Sigmoid colon (tissue), 7 donors: ENCODE data around the gene TMEM185A. TPM values are rescaled to one million over a fixed set of nuclear protein-coding genes. Genes with fewer than 3 reads are reported as not detected.
"Not testable (repeated sequence)": the region's sequence is repeated elsewhere in the genome, so short reads cannot be mapped to it uniquely, and the experiment has no call there.

Experiments used
- DNase-seq: peaks from one replicate; pipeline ENCODE4 v3.0.0-alpha.2; 2019
- H3K27ac ChIP-seq, 4 donors: fragments of 200-600 bp; sonication (generic); one replicate each; pipeline ENCODE4 v1.5.1; 2016 to 2019; ENCODE audit warnings: mild to moderate bottlenecking in 1 of 4
- H3K27me3 ChIP-seq, 3 donors: fragments of 200-600 bp; sonication (generic); one replicate each; pipeline ENCODE4 v1.5.1; 2019; ENCODE audit warnings: mild to moderate bottlenecking in 1 of 3
- H3K36me3 ChIP-seq, 4 donors: fragments of 200-600 bp; sonication (generic); one replicate each; pipeline ENCODE4 v1.5.1; 2016 to 2019
- H3K4me1 ChIP-seq, 4 donors: fragments of 200-600 bp; sonication (generic); one replicate each; pipeline ENCODE4 v1.5.1; 2017 to 2019
- H3K4me3 ChIP-seq, 4 donors: fragments of 200-600 bp; sonication (generic); one replicate each; pipeline ENCODE4 v1.5.1; 2017 to 2019; ENCODE audit warnings: mild to moderate bottlenecking in 2 of 4, moderate library complexity in 1 of 4
- H3K9me3 ChIP-seq, 4 donors: fragments of 200-600 bp in 3 of 4; sonication (generic) in 3 of 4; one replicate each; pipeline versions ENCODE4 v1.5.1 to v1.6.1; 2013 to 2019
- CTCF ChIP-seq, 4 experiments: fragments of 450-650 bp in 3 of 4; fragments of 200-600 bp in 1 of 4; IDR thresholded peaks; one replicate each; pipeline ENCODE4 v1.5.1; 2016 to 2019; ENCODE audit warnings: antibody characterized with exemption in 4 of 4, mild to moderate bottlenecking in 3 of 4, moderate library complexity in 2 of 4
- EP300 ChIP-seq, 4 donors: sonication (generic); formaldehyde crosslinking; IDR thresholded peaks; one replicate each; pipeline ENCODE4 v1.6.1; 2017; ENCODE audit warnings: antibody characterized with exemption in 4 of 4
- POLR2A ChIP-seq, 2 donors: fragments of 450-650 bp; IDR thresholded peaks; one replicate each; pipeline ENCODE4 v1.6.1; 2016; ENCODE audit warnings: antibody characterized with exemption in 2 of 2, mild to moderate bottlenecking in 2 of 2, moderate library complexity in 2 of 2
- POLR2AphosphoS5 ChIP-seq, 4 donors: sonication (generic); formaldehyde crosslinking; IDR thresholded peaks; one replicate each; pipeline ENCODE4 v1.6.1; 2017; ENCODE audit warnings: antibody characterized with exemption in 4 of 4
- WGBS, 2 donors: extraction: QIAGEN DNeasy Blood & Tissue Kit; methylation state at CpG; one replicate each; pipeline ENCODE4 v1.1.7; 2013; 5-methylcytosine and 5-hydroxymethylcytosine counted together
- intact Hi-C: fragments of 100-400 bp; cut with DNase I; formaldehyde crosslinking; loops from one replicate; pipeline ENCODE4 v1.15.1; 2023
- polyA plus RNA-seq, 3 donors: library from polyadenylated mRNA; stranded (reverse); fragments of 200-250 nt; gene quantifications; one replicate each; pipeline ENCODE4 v1.2.3, GENCODE V29; 2013
- total RNA-seq, 4 donors: library from RNA; depleted of rRNA; stranded (reverse); fragments of >200 nt; gene quantifications; one replicate each; pipeline ENCODE4 v1.1.0, GENCODE V29; 2016
- donor health status: healthy with polysubstance abuse.
- donor health status: Bipolar disorder and iron deficiency.
- donor health status: healthy.

Gene TMEM185A
- total and polyA plus RNA-seq, 7 donors: 4.2 to 18.3 (median 11.4) TPM

- peak overlapping the region; percentile 62 to 84 (median 68) for H3K4me3 ChIP-seq
- intact Hi-C loops: loop anchor here (2.0 kb wide), 1 partner anchor 126 kb away; the partner anchor contains the start of gene IDS
- no peaks in the 10 kb centered on the region for H3K27me3 ChIP-seq
- no peaks in the 10 kb centered on the region for H3K9me3 ChIP-seq
- H3K27ac ChIP-seq: peak overlapping the region; percentile 77 to 81 (median 78)
- H3K4me1 ChIP-seq: peaks cover 0 to 30% (median 5%) of the 10 kb centered on the region in 4 donors
- no peaks in the 10 kb centered on the region for H3K36me3 ChIP-seq
- no peak for TF ChIP-seq EP300 (IDR thresholded peaks at IDR 0.05)
- no peak for TF ChIP-seq POLR2A (IDR thresholded peaks at IDR 0.05)
- TF ChIP-seq POLR2AphosphoS5 (IDR thresholded peaks at IDR 0.05): no peak
- no peak for TF ChIP-seq CTCF (IDR thresholded peaks at IDR 0.05)
- no peak for DNase-seq
- WGBS, 2 donors: 6 to 9% methylated on average over 16 of the region's 16 CpGs
These were observed 835 bp downstream of the TMEM185A start for GRCh38 chrX:149630681-149631233.

- TF ChIP-seq POLR2A (IDR thresholded peaks at IDR 0.05) (no peak), EP300 (IDR thresholded peaks at IDR 0.05) (no peak), POLR2AphosphoS5 (IDR thresholded peaks at IDR 0.05) (no peak), CTCF (IDR thresholded peaks at IDR 0.05) (no peak)
- no peaks in the 10 kb centered on the region for H3K9me3 ChIP-seq
- peak overlapping the region in 1 of 4 donors; percentile 84 for H3K4me3 ChIP-seq
- 90 to 92% methylated on average over 5 of the region's 5 CpGs for WGBS, 2 donors
- H3K4me1 ChIP-seq: peaks cover 0 to 30% (median 5%) of the 10 kb centered on the region in 4 donors
- no peaks in the 10 kb centered on the region for H3K36me3 ChIP-seq
- no peak for DNase-seq
- peak overlapping the region in 1 of 4 donors; percentile 78 for H3K27ac ChIP-seq
- intact Hi-C loops: loop anchor here (2.0 to 5.0 kb wide), 2 partner anchors 103 to 125 kb away; partner anchors contain the start of gene IDS
- no peaks in the 10 kb centered on the region for H3K27me3 ChIP-seq
These were observed 1.7 kb downstream of the TMEM185A start for GRCh38 chrX:149629730-149630387.

GRCh38 chrX:149628768-149629167 is 2.8 kb downstream of the TMEM185A start:
- intact Hi-C loops: loop anchor here (5.0 kb wide), 1 partner anchor 101 kb away; no protein-coding TSS in a partner anchor
- no peak overlapping the region for H3K4me3 ChIP-seq
- no peak for TF ChIP-seq CTCF (IDR thresholded peaks at IDR 0.05)
- no peak for TF ChIP-seq POLR2A (IDR thresholded peaks at IDR 0.05)
- no peak for TF ChIP-seq EP300 (IDR thresholded peaks at IDR 0.05)
- TF ChIP-seq POLR2AphosphoS5 (IDR thresholded peaks at IDR 0.05): no peak
- no peak for DNase-seq
- no peak overlapping the region for H3K27ac ChIP-seq
- peaks cover 0 to 30% (median 5%) of the 10 kb centered on the region in 4 donors for H3K4me1 ChIP-seq
- no peaks in the 10 kb centered on the region for H3K36me3 ChIP-seq
- no peaks in the 10 kb centered on the region for H3K9me3 ChIP-seq
- 92 to 93% methylated on average over 2 of the region's 2 CpGs for WGBS, 2 donors
- no peaks in the 10 kb centered on the region for H3K27me3 ChIP-seq

- no peaks in the 10 kb centered on the region for H3K27me3 ChIP-seq
- 92 to 95% methylated on average over 3 of the region's 3 CpGs for WGBS, 2 donors
- intact Hi-C loops: loop anchor here (5.0 kb wide), 1 partner anchor 101 kb away; no protein-coding TSS in a partner anchor
- H3K4me3 ChIP-seq: no peak overlapping the region
- no peaks in the 10 kb centered on the region for H3K9me3 ChIP-seq
- TF ChIP-seq CTCF (IDR thresholded peaks at IDR 0.05) (no peak), EP300 (IDR thresholded peaks at IDR 0.05) (no peak), POLR2AphosphoS5 (IDR thresholded peaks at IDR 0.05) (no peak), POLR2A (IDR thresholded peaks at IDR 0.05) (no peak)
- H3K36me3 ChIP-seq: no peaks in the 10 kb centered on the region
- DNase-seq: no peak
- H3K4me1 ChIP-seq: peaks cover 0 to 30% (median 5%) of the 10 kb centered on the region in 4 donors
- H3K27ac ChIP-seq: no peak overlapping the region
These were observed 3.3 kb downstream of the TMEM185A start for GRCh38 chrX:149628280-149628679.

GRCh38 chrX:149626829-149627228 is 4.8 kb downstream of the TMEM185A start:
- intact Hi-C loops: loop anchor here (5.0 kb wide), 1 partner anchor 100 kb away; no protein-coding TSS in a partner anchor
- not testable (repeated sequence) for H3K36me3 ChIP-seq, DNase-seq, H3K4me3 ChIP-seq, H3K9me3 ChIP-seq, H3K27me3 ChIP-seq
- 86 to 88% methylated on average over 8 of the region's 8 CpGs for WGBS, 2 donors
- peaks cover 0 to 24% (median 5%) of the 10 kb centered on the region in 4 donors for H3K4me1 ChIP-seq
- H3K27ac ChIP-seq: peak overlapping the region in 2 of 4 donors; percentile 41 to 47

GRCh38 chrX:149619662-149620061 is 11.9 kb downstream of the TMEM185A start:
- H3K27ac ChIP-seq, H3K4me3 ChIP-seq, H3K9me3 ChIP-seq, DNase-seq, H3K4me1 ChIP-seq, intact Hi-C loops, H3K27me3 ChIP-seq, H3K36me3 ChIP-seq: not testable (repeated sequence)
- no CpG with 5 or more reads among the region's 1 CpG for WGBS, 2 donors
